GM21717 (cell line): Measurements from ENCODE around the gene FCAMR.

Experiments used
- ATAC-seq: cut with Tn5 transposase; IDR thresholded peaks from one replicate; pipeline ENCODE4 v1.9.1; 2021; ENCODE audit warnings: mild to moderate bottlenecking, moderate library complexity; ENCODE audit not compliant: unreplicated experiment

Gene FCAMR

GRCh38 chr1:206970446-206970845 is at the start of gene FCAMR:
TSS of gene FCAMR (minus strand) at chr1:206970460. CDS start at chr1:206970125, 335 bp downstream.
- no peak for ATAC-seq

GRCh38 chr1:207019661-207020060 is 49.4 kb upstream of the FCAMR start:
- ATAC-seq: no peak

GRCh38 chr1:207019161-207019560 is 48.9 kb upstream of the FCAMR start:
- no peak for ATAC-seq

GRCh38 chr1:207018707-207019106 is 48.4 kb upstream of the FCAMR start:
- no peak for ATAC-seq

GRCh38 chr1:207017615-207018559 is 47.6 kb upstream of the FCAMR start:
- no peak for ATAC-seq

- ATAC-seq: no peak
These were observed 45.5 kb upstream of the FCAMR start for GRCh38 chr1:207015791-207016190.

- ATAC-seq: no peak
These were observed 44.5 kb upstream of the FCAMR start for GRCh38 chr1:207014728-207015127.

GRCh38 chr1:207013321-207014085 is 43.2 kb upstream of the FCAMR start:
- ATAC-seq: no peak

GRCh38 chr1:207010726-207011125 is 40.5 kb upstream of the FCAMR start:
- no peak for ATAC-seq

GRCh38 chr1:207009945-207010344 is 39.7 kb upstream of the FCAMR start:
- no peak for ATAC-seq

GRCh38 chr1:207009182-207009850 is 39.1 kb upstream of the FCAMR start:
- ATAC-seq: no peak

GRCh38 chr1:207007352-207008033 is 37.2 kb upstream of the FCAMR start:
- no peak for ATAC-seq

- ATAC-seq: no peak
These were observed 36.7 kb upstream of the FCAMR start for GRCh38 chr1:207006914-207007313.

GRCh38 chr1:207006083-207006482 is 35.8 kb upstream of the FCAMR start:
- ATAC-seq: no peak

- ATAC-seq: no peak
These were observed 34.9 kb upstream of the FCAMR start for GRCh38 chr1:207004931-207005830.

GRCh38 chr1:207003210-207003609 is 33.0 kb upstream of the FCAMR start:
- ATAC-seq: no peak

GRCh38 chr1:207002724-207003146 is 32.5 kb upstream of the FCAMR start:
- ATAC-seq: no peak

- ATAC-seq: no peak
These were observed 31.4 kb upstream of the FCAMR start for GRCh38 chr1:207001492-207002245.
